Stimulated activated CD4-positive, alpha-beta T cell treated with anti-CD3 and anti-CD28 coated beads, Interleukin-4, amount 100 ng/mL, for 1 hour (primary cell): ENCODE results near the gene MSX1.

Source experiments
- DNase-seq: peaks from one replicate; pipeline ENCODE4 v3.0.0-alpha.2; 2020

The MSX1 gene

DNA sequence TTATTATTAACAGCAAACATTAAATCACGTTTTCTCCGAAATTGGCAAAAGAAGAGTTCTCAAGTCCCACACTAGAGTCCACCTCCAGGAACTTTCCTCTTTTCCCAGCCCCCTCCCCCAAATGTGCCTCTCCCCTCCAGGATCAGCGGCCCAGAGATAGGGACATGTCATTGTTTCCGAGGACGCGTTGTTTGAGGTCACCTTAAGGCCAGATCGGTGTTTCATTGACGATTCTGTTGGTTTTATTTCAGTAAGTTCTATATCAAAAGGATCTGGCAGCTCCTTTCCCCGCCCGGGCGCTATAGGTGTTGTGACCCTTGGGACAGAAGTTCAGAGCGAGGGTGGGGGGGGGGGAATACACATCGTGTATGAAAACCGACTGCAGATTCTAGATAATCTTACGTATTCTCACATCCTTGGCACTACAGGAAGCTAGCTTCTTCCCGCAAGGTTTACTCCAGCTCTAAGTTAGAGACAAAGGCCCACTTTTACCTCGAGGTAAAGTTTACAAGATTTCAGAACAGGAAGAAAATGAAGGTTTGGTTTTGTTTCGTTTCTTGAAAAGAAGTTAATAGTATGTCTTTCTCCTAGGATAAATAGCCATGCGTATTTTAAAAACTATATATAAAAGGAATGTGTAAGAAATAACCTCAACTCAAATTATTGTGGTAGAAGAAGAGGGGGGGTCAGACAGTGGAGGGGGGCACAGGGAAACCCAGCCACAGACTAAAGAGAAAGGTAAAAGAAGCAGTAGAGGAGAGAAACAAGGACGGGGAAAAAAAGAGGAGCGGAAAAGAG lies 739 bp upstream of the MSX1 start:
- DNase-seq: no peak

DNA sequence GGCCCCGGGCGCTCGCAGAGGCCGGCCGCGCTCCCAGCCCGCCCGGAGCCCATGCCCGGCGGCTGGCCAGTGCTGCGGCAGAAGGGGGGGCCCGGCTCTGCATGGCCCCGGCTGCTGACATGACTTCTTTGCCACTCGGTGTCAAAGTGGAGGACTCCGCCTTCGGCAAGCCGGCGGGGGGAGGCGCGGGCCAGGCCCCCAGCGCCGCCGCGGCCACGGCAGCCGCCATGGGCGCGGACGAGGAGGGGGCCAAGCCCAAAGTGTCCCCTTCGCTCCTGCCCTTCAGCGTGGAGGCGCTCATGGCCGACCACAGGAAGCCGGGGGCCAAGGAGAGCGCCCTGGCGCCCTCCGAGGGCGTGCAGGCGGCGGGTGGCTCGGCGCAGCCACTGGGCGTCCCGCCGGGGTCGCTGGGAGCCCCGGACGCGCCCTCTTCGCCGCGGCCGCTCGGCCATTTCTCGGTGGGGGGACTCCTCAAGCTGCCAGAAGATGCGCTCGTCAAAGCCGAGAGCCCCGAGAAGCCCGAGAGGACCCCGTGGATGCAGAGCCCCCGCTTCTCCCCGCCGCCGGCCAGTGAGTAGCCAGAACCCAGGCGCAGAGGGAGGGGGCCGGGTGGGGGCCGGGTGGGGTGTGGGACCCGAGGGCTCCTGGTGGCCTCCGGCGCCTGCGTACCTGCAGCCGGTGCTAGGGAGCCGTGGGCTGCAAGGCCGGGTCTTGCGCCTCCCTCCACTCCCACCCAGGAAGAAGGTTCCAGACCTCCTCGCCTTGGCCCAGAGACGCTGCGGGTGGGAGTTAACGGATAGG lies 534 bp downstream of the MSX1 start:
- no peak for DNase-seq

DNA sequence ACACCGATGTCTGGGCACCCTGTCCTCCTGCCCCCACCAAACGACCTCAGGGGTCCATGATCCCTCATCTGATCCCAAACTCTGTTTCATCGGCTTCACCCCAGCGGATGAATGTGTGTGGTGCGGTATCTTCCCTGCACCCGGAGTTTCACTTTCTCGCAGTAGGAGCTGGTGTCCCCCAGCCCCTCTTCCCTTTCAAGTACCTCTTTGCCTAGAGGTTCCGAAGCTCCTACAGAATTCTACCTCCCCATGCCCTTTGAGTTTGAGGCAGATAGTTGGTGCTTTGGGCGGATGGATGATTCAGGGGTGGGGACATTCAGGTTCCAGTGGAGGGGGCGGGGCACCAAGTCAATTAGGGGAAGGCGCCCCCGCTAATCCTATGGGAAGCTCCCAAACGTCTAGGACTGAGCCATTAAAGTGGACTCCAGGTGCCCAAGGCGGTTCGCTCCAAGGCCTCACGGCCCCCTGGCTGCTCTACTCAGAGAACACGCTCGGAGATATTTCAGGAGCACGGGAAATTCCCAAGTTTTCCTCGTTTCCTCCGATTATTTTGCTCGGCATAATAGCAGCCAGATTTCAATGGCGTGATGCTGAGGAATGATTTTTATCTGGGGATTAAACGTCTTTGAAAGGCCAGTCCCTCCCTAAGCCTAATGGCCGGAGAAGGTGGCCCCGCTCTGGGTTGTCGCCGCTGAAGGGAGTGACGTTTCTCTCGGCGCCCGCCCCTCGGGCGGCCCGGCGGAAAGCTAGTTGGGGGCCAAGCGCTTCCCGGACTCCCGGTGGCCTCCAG lies 1.3 kb downstream of the MSX1 start:
- no peak for DNase-seq

DNA sequence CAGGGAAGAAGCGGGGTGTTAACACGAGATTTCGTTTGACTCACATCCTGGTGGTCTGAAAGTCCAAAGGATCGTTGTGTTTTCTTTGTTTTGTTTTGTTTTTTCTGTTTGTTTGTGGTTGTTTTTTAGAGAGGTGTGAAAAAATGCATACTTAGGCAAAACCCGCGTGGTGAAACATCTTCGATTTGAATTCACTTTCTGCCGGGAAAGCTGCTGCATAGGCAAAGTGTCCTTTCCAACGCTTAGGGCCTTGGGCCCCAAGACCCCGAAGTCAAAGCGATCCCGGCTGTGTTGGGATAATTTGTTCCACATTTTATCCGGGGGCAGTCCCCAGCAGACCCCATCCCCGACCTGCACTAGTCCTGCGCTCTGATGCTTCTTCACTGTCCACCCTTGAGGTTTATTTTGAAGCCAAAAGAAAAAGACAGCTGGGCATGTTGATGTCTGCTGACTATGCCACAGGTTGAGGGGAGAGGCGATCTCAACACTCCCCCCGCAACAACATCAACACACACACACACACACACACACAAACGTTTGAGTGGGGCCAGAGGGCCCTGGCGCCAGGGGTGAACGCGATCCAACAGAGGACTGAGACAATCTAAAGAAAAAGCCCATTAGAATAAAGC lies 2.0 kb downstream of the MSX1 start:
- no peak for DNase-seq

DNA sequence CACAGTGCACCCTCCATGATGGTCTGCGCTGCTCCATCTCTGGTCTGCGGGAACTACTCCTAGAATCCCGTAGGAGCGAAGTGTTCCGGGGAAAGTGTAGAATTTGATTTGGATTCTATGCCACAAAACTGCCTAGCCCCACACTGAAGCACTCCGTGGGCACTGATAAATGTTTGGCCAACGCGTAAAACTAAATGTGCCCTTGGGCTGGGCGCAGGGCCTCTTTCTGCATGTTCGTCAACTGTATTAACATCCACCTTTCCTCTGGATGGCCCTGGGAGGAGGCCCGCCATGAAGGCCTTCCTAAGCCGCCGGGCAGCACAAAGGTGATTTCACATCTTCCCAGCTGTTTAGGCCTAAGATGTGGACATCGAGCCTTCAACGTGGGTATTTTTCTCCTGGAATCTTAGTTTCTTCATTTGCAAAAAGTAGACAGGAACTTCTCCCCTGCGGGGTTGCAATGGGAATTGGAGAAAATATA lies 2.6 kb downstream of the MSX1 start:
- no peak for DNase-seq

DNA sequence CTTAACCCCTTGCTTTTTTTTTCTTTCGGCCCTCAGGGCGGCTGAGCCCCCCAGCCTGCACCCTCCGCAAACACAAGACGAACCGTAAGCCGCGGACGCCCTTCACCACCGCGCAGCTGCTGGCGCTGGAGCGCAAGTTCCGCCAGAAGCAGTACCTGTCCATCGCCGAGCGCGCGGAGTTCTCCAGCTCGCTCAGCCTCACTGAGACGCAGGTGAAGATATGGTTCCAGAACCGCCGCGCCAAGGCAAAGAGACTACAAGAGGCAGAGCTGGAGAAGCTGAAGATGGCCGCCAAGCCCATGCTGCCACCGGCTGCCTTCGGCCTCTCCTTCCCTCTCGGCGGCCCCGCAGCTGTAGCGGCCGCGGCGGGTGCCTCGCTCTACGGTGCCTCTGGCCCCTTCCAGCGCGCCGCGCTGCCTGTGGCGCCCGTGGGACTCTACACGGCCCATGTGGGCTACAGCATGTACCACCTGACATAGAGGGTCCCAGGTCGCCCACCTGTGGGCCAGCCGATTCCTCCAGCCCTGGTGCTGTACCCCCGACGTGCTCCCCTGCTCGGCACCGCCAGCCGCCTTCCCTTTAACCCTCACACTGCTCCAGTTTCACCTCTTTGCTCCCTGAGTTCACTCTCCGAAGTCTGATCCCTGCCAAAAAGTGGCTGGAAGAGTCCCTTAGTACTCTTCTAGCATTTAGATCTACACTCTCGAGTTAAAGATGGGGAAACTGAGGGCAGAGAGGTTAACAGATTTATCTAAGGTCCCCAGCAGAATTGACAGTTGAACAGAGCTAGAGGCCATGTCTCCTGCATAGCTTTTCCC lies 3.4 kb downstream of the MSX1 start:
- no peak for DNase-seq

DNA sequence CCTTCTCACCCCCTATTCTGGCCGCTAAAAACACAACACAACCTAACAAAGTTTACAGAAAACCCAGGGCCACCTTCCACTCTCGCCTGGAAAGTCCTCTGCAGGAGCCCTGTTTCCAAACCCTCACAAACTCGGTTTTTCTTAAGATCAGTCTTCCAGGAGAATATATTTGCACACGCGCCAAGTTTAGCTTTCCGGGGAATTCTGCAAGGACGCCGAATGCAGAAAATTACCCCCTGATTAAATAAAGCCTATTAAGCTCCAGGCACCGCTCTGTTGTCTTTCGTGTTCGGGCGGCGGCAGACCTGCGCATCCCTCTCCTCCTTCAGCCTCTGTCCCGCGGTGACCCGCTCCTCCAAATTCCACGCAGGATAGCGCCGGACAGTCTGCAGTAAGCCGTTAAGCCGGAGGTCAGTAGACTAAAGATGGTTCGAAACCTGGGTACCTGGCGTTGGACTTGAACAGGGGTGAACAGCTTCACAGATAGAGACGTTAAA lies 5.0 kb downstream of the MSX1 start:
- no peak for DNase-seq

DNA sequence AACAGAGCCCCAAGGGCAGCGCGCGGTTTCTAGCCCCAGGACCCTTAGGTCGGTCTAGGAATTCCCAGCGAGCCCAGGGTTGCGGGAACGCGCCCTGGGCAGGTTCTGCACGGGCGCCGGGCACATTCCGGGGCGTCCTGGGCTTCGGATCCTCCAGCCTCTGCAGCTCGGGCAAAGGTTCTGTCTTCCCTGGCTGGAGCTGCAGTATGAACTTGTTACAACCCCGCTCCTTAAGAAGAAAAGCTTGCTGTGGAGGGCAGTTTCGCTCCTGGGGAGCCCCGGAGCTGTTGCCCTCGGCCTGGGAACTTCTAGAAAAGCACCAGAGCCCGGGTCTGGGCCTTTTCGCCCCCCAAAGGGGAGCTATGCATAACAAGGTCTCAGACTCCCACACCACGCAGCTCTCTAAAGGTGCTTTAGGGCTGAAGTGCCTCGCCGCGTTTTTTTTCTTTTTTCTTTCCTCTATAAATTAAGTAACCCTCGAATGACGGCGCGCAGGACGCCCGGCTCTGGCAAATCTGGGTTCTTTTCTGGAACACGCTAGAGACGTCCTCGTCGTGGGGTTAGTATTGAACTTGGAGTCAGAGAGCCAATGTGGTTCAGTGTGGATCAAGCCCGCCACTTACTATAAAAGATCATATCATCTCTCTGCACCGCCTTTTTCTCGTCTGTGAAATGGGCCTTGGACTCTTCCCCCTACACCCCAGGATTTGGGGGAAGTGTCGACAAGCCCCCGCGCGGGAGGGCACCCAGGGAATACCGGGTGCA lies 5.7 kb downstream of the MSX1 start:
- no peak for DNase-seq

DNA sequence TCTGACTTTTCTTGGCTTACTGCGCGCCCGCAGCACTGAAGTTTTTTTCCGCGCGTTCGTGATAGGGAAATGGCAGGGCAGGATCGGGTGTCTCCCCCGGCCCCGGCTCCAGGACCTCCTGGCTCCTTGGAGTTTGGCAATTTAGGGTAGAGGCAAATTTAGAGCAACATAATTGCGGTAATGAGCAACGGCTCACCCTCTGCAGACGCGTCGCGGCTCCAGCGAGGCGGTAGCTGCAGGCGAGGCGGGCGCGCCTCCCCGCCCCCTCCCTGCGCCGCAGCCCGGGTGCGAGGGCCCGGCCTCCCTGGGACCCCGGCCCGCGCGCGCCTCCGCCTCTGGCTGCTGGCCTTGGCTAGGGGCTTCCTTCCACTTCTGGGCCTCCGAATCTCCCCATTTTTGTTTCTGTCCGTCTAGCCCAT lies 6.2 kb downstream of the MSX1 start:
- no peak for DNase-seq

DNA sequence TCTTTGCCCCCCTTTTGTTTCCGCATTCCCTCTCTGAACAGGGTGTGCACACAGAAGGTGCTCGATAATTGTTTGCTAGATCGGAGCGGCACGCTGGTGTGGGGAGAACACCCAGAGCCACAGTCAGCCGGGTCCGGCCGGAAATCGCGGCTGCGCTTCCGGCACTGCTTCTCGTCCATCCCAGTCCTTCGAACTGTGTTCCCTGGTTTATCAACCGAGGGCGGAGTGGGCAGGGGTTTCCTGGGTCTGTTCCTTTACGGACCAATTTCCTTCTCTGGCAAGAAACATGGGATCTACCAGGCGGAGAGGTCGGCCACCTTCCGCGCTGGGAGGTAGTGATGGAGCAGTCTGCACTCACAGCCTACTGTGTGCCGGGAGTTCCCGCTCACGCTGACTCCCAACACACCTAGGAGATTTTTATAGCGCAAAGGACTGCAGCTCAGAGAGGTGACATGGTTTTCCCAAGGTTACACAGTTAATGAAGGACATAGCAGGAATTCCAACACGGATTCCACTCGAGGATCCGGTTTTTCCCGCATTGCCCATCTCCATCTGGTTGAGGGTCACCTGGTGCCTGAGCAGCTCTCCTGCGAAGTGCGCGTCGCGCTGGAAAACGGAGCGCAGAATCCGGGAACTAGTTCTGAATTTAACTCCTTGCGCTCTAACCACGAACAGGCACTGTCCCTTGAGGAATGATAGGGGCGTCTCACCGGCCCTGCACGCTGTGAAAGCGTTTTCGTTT lies 6.8 kb downstream of the MSX1 start:
- no peak for DNase-seq

DNA sequence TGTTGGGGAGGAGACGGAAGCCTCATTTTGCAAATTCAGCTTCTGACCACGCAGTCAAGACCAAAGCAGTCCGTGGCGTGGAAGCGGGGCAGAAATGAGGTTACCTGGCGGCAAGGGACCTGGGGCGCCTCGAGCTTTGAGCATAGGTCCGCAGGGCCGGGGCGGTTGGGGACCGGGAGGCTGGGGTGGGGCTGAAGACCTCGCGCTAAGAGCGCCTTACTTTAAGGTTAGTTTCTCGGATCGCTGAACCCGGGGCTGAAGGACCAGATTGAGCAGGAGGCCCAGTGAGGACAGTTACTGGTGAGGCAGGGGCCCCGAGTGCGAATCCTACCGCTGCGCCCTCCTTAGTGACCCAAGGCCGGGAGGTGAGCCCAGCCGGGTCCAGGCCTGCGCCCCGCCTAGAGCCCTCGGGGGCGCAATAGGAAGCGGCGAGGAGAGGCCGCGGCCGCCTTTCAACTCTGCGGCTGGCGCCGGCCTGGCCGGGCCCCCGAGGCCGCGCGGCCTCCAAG lies 7.5 kb downstream of the MSX1 start:
- DNase-seq: no peak

DNA sequence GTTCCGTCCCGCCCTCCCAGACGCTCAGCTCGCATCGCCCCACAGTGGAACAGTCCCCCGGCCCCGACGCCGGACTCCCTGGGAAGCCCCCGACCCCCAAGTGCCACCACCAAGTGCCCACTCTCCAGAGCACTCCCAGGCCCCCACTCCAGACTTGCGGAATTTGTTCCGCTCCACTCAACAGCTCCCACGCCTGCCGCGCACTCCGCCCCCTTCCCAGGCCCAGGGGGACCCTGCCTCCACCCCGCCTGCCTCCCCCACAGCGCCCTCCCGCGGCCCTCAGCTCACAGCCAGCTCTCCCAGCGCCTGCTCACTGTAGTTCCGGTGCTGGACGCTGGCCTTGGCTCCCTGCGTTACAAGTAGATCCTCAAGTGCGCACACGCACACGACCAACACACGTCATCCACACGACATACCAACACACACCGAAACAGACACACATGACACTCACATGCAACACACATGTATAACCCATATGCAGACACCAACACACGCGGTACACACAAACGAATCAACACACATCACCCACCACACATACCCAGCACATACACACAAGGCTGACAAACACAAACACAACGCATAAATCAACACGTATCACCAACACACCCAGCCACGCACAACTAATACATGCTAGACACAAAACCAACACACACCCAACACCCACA lies 8.0 kb downstream of the MSX1 start:
- DNase-seq: no peak

DNA sequence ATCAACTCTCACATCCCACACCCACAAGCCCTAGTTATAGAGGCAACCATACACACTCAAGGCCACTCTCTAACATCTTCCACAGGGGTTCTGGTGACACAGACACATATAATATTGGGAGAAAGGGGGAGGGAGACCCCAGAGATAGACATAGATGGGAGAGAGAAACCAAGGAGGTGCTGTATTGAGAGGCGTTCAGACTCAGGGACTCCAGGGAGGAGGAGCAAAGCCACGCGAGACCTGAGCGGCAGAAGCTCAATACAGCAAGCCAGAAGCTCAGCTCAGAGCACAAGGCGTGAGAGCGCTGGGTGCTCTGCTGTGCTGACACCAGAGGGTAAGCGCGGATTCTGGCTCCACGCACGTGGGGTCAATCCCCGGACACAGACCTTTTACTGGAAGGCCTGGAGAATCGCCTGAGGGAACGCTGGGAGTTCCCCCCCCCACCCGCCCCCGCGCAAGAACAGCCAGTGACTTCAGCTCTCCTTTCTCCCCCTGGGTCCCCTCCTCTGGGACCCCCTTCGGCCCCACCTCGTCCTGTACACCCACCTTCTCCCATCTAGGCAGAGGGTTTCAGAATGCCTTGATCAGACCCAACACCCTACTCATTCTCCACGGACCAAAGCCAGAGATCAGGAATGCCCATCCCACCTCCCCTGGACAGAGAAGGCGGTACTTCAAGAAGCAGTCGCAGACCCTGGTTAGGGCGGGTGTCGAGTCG lies 8.7 kb downstream of the MSX1 start:
- no peak for DNase-seq

DNA sequence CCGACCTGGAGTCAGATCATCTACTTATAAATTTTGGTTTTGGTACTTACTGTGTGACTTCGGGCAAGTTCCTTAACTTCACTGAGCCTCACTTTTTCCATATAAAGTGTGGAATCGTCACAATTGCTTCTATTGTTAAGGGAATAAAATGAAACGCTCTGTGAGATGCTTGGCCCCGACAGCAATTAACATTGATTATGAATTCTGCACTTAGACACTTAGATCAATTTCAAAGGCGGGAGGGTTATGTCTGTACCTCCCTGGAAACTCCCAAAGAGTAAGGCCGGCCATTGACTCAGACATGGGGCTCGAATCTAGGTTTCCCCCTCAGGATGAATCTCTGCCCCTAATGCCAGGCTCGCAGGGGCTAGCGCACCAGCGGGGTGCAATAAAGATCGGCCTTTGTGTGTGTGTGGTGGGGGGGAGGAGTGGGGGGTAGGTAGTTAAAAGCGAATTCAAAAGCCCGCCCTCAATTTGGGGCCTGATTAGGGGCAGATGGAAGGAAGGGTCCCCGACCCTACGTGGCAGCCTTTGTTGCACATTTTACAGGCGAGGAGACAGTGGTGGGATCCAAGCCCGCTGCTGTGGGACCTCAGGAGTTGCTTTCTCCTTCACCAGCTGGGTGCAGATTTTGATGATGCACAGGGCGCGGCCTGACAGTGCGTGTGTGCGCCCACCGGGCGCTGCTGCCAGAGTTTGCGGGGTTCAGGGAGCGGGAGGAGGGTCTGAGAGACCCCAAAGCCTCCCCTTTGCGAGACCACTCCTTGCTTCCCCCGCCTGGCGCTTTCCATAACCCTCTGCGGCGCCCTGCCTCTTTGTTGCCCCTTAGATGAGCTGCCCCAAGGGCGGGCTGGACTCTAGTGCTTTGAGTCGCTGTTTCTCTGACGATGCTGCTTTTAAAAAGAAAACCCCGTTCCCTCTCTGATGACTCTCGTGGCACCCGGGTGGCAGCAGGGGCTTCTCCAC lies 9.6 kb downstream of the MSX1 start:
- DNase-seq: no peak

DNA sequence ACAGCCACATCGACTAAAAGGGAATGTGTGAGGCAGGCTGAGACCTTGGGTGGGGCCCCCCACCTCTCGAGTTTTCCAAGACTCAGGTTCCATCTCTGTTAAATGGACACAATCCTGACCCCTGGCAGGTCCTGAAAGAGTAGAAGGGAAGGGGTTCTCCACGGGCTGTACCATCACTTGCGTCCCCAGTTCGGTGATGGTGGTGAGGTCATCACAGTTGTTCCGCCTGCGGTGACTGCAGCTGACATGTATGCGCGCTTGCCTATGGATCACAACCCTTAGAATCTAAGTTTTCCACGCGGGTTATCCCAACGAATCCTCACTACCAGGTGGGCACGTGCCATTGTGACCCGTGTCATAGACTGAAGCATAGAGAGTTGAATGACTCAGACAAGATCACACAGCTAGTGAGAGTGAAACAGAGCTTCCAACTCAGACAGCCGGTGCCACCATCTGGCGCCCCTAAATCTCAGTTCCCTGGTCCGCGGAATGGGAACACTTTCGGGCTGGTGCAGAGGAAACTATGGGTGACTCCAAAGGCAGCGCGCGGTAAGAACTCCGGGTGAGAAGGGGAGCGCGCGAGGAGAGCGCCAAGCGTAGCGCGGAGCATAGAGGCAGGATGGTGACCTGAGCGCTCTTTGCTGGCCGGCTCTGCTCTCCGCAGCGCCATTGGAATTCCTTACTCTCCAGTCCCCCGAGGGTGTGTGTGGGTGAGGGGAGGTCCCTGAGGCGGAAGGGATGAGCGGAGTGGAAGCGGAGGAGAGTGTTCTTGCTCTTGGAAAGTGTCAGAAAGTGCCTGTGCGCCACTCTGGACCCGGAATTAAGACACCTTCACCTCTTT lies 10.5 kb downstream of the MSX1 start:
- DNase-seq: no peak

DNA sequence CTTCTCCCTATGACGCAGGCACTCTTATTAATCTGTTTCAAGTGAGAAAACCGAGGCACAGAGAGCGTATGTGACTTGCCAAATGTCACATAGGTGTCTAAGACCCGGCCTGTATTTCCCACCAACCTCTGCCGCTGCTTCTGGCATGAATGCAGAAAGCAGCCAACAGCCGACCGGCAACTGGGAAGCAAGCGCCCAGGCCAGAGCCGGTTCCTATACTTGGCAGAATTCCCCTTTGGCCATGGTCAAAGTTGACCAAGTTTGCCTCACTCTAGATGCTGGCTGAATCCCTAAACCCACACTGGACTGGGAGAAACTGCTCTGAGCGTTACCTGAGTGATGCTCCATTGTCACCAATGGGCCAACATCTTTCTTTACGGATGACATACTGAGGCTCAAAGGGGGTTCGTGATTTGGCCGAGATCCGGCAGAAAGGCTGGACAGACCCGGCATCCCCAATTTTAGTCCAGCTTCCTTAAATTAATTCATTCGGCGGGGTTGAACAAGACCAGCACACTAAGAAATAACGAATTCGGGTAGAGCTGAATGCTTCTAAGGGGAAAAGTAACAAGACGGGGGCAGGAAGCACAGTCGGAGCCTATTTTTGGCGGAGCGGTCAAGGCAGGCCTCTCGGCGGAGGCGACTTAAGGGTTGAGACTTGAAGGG lies 11.2 kb downstream of the MSX1 start:
- DNase-seq: no peak
